Left ventricle myocardium inferior (tissue), 1 donor: Measurements from ENCODE around the gene SLC5A2. TPM values are rescaled to one million over a fixed set of nuclear protein-coding genes. Genes with fewer than 3 reads are reported as not detected.
"Not testable (repeated sequence)": the region's sequence is repeated elsewhere in the genome, so short reads cannot be mapped to it uniquely, and the experiment has no call there.

Experiments used
- DNase-seq: peaks from one replicate; pipeline ENCODE4 v3.0.0-alpha.2; 2020
- H3K27ac ChIP-seq: fragments of 200-600 bp; replicated peaks from 2 replicates; pipeline ENCODE4 v1.8.0; 2021
- H3K27me3 ChIP-seq: fragments of 200-600 bp; 2 replicates; pipeline ENCODE4 v1.8.0; 2021; ENCODE audit warnings: low read depth
- H3K36me3 ChIP-seq: fragments of 200-600 bp; 2 replicates; pipeline ENCODE4 v1.8.0; 2021
- H3K4me1 ChIP-seq: fragments of 200-600 bp; 2 replicates; pipeline ENCODE4 v1.8.0; 2021
- H3K4me3 ChIP-seq: fragments of 200-600 bp; 2 replicates; pipeline ENCODE4 v1.8.0; 2021; ENCODE audit warnings: mild to moderate bottlenecking, moderate library complexity
- H3K9me3 ChIP-seq: fragments of 200-600 bp; replicated peaks from 2 replicates; pipeline ENCODE4 v1.8.0; 2021
- intact Hi-C: fragments of 100-400 bp; cut with micrococcal nuclease; formaldehyde crosslinking; loops from one replicate; pipeline ENCODE4 v1.11.0; 2022
- total RNA-seq: library from RNA; stranded (reverse); fragmentation: NEBNext Ultra II Directional; extraction: Animal tissue kit (Norgen Biotek cat#: 25700); gene quantifications from one replicate; pipeline ENCODE4 v1.2.1, GENCODE V29; 2021
- TF ChIP-seq, protein P1 (sequence below): fragments of 200-600 bp; IDR thresholded peaks from 2 replicates; pipeline ENCODE4 v1.8.0; 2021; ENCODE audit warnings: antibody characterized with exemption, mild to moderate bottlenecking, borderline replicate concordance
- donor health status: DM: no; HTN: yes; CAD: no; lungs with severe emphysema.

SLC5A2 gene
- total RNA-seq, 1 donor from 2014 or later = not detected

DNA sequence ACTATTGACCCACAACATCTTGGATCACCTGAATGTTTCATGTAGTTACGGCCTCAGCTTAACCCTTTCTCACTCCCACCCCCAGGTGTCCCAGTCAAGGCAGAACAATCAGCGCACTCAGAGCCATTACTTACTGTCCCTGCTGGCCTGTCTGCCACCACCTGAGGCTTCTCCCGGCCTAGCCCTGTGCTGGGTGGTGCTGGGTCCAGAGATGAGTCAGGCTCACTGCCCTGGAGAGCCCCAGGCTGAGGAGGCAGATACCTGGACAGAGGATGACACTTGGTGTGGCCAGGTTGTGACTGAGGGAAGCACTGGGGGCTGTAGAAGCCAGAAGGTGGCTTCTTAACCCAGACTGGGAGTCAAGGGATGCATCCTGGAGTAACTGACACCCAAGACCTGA lies 4.0 kb upstream of the SLC5A2 start:
- intact Hi-C loops = no loop called here
- H3K36me3 ChIP-seq = peaks cover 34% of the 10 kb centered on the region
- peaks cover 15% of the 10 kb centered on the region for H3K27me3 ChIP-seq
- H3K4me3 ChIP-seq = no peak overlapping the region
- peaks cover 18% of the 10 kb centered on the region for H3K4me1 ChIP-seq
- TF ChIP-seq, protein P1, sequence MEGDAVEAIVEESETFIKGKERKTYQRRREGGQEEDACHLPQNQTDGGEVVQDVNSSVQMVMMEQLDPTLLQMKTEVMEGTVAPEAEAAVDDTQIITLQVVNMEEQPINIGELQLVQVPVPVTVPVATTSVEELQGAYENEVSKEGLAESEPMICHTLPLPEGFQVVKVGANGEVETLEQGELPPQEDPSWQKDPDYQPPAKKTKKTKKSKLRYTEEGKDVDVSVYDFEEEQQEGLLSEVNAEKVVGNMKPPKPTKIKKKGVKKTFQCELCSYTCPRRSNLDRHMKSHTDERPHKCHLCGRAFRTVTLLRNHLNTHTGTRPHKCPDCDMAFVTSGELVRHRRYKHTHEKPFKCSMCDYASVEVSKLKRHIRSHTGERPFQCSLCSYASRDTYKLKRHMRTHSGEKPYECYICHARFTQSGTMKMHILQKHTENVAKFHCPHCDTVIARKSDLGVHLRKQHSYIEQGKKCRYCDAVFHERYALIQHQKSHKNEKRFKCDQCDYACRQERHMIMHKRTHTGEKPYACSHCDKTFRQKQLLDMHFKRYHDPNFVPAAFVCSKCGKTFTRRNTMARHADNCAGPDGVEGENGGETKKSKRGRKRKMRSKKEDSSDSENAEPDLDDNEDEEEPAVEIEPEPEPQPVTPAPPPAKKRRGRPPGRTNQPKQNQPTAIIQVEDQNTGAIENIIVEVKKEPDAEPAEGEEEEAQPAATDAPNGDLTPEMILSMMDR = no peak
- H3K9me3 ChIP-seq = no peaks in the 10 kb centered on the region
- no peak overlapping the region for H3K27ac ChIP-seq
- DNase-seq = no peak

DNA sequence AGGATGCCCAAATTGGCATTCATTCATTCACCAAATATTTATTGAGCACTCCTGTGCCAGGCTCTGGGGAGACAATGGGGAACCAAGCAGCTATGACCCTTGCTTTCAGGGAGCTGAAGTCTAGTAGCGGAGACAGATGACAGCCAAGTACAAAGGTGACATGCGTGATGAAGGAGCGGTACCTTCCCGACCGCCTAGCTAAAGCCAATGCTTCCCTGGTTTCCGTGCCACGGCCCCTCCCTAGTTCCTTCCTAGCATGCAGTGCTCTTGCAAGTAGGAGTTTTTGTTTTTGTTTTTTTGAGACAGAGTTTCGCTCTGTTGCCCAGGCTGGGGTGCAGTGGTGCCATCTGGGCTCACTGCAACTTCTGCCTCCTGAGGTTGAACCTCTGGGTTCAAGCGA lies 3.2 kb upstream of the SLC5A2 start:
- peaks cover 20% of the 10 kb centered on the region for H3K27me3 ChIP-seq
- H3K9me3 ChIP-seq = no peaks in the 10 kb centered on the region
- peaks cover 26% of the 10 kb centered on the region for H3K36me3 ChIP-seq
- intact Hi-C loops = no loop called here
- no peak for DNase-seq
- H3K4me1 ChIP-seq = peaks cover 18% of the 10 kb centered on the region
- no peak overlapping the region for H3K4me3 ChIP-seq
- no peak overlapping the region for H3K27ac ChIP-seq
- TF ChIP-seq, protein P1 = no peak

DNA sequence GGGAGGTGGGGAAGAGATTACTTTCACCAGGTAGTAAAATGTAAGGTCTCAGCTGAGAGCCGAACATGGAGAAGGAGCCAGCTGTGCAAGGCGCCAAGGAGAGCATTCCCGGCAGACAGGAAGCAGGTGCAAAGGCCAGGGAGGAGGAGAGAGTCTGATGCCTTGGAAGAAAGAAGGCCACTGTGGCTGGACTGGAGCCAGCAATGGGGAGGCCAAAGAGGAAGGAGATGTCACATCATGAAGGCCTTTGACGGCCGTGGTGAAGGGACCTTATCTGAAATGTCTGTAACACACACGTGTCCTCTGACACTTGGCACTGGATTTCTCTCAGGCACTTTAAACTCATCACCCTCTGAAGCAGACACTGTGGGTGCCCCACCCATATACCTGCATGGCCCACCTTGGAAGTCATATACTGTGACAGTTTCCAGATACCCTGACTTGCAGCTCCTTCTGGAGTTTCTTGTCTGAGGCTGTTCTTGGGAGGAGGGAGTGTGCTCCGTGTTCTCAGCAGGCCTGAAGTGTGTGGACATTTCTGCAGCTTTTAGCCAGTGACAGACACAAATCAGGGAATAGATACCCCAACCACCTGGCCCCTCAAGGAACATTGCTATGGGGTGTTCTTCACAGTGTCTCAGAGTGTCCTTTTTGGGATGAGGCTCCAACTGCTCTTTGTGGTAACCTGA lies 1.9 kb upstream of the SLC5A2 start:
- Histone ChIP-seq H3K4me3 (no peak overlapping the region), H3K9me3 (no peaks in the 10 kb centered on the region), H3K27me3 (peaks cover 32% of the 10 kb centered on the region), H3K36me3 (peaks cover 14% of the 10 kb centered on the region), H3K4me1 (peaks cover 18% of the 10 kb centered on the region), H3K27ac (no peak overlapping the region)
- intact Hi-C loops = no loop called here
- TF ChIP-seq, protein P1 = no peak
- peak; percentile 54 for DNase-seq

DNA sequence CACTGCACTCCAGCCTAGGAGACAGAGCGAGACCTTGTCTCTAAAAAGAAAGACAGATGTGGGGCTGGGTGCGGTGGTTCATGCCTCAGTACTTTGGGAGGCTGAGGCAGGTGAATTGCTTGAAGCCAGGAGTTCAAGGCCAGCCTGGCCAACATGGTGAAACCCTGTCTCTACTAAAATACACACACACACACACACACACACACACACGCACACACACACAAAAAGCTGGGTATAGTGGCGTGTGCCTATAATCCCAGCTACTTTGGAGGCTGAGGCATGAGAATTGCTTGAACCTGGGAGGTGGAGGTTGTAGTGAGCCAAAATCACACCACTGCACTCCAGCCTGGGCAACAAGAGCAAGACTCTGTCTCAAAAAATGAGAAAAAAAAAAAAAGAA lies 1.1 kb downstream of the SLC5A2 start:
- H3K27ac ChIP-seq, H3K36me3 ChIP-seq, DNase-seq, H3K9me3 ChIP-seq, H3K4me3 ChIP-seq, intact Hi-C loops: not testable (repeated sequence)
- peaks cover 36% of the 10 kb centered on the region for H3K27me3 ChIP-seq
- peaks cover 38% of the 10 kb centered on the region for H3K4me1 ChIP-seq

DNA sequence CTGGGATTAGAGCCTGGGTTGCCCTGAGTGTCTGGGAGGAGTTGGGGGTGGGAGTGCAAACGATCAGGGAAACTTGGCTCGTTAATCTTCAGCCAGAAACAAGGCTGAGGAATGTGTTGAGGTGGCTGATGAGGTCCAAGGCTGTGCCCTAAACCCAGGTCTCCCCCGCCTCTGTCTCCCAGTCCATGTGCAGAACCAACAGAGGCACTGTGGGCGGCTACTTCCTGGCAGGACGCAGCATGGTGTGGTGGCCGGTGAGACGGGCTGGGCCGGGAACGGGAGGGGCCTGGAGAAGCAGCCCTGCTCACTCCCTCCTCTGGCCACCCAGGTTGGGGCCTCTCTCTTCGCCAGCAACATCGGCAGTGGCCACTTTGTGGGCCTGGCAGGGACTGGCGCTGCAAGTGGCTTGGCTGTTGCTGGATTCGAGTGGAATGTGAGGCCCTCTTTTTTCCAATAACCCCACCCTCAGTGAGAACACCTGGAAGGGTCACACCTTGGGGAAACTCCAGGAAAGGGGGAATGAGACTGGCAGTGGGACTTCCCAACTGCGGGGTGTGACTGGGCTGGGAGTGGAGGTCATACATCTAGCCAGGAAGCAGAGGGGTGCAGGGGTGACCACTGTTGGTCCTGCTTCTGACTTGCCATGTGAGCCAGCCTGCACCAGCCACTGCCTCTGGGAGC lies 1.7 kb downstream of the SLC5A2 start:
- peaks cover 38% of the 10 kb centered on the region for H3K4me1 ChIP-seq
- H3K4me3 ChIP-seq = no peak overlapping the region
- intact Hi-C loops = no loop called here
- no peaks in the 10 kb centered on the region for H3K36me3 ChIP-seq
- no peak for DNase-seq
- no peaks in the 10 kb centered on the region for H3K9me3 ChIP-seq
- H3K27ac ChIP-seq = no peak overlapping the region
- peaks cover 36% of the 10 kb centered on the region for H3K27me3 ChIP-seq
- TF ChIP-seq, protein P1 = no peak

DNA sequence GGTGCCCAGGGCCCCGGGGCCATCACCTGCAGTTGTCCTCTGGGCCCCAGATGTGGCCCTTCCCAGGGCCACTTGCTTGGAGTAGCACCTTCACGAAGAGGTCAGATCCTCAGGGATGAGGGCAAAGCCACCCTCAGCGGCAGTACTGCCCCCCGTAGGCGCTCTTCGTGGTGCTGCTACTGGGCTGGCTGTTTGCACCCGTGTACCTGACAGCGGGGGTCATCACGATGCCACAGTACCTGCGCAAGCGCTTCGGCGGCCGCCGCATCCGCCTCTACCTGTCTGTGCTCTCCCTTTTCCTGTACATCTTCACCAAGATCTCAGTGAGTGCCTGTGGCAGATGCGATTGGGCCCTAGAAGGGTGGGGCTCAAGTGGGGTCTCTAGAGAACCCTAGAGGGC lies 2.6 kb downstream of the SLC5A2 start:
- intact Hi-C loops = no loop called here

More for the DNA sequence above, 2.6 kb downstream of the SLC5A2 start:
- no peaks in the 10 kb centered on the region for H3K9me3 ChIP-seq
- H3K27me3 ChIP-seq = peaks cover 36% of the 10 kb centered on the region
- no peak for DNase-seq
- no peak overlapping the region for H3K27ac ChIP-seq
- TF ChIP-seq, protein P1 = no peak
- peaks cover 1% of the 10 kb centered on the region for H3K36me3 ChIP-seq
- peaks cover 29% of the 10 kb centered on the region for H3K4me1 ChIP-seq
- no peak overlapping the region for H3K4me3 ChIP-seq
